Omental fat pad (tissue), 4 donors: ENCODE results near the gene CD19. TPM values are rescaled to one million over a fixed set of nuclear protein-coding genes. Genes with fewer than 3 reads are reported as not detected.
"Not testable (repeated sequence)": the region's sequence is repeated elsewhere in the genome, so short reads cannot be mapped to it uniquely, and the experiment has no call there.

Experiments used
- ATAC-seq: fragments of 150-250 bp; one replicate; pipeline ENCODE4 v1.9.1; 2016; ENCODE audit warnings: mild to moderate bottlenecking, moderate library complexity; ENCODE audit not compliant: low FRiP score
- DNase-seq: peaks from one replicate; pipeline ENCODE4 v3.0.0-alpha.2; 2019; ENCODE audit warnings: low spot score
- total RNA-seq, 4 donors: library from RNA; depleted of rRNA; stranded (reverse); fragments of >200 nt; gene quantifications; one replicate each; pipeline ENCODE4 v1.1.0, GENCODE V29; 2016
- TF ChIP-seq, protein P1 (sequence below), 3 donors: fragments of 450-650 bp; IDR thresholded peaks; one replicate each; pipeline ENCODE4 v1.5.1; 2016 to 2017; ENCODE audit warnings: antibody characterized with exemption in 3 of 3, mild to moderate bottlenecking in 3 of 3, moderate library complexity in 2 of 3

The CD19 gene
- total RNA-seq = under 1 TPM in 1 of 4 donors, not detected in 3; 0.46 TPM

DNA sequence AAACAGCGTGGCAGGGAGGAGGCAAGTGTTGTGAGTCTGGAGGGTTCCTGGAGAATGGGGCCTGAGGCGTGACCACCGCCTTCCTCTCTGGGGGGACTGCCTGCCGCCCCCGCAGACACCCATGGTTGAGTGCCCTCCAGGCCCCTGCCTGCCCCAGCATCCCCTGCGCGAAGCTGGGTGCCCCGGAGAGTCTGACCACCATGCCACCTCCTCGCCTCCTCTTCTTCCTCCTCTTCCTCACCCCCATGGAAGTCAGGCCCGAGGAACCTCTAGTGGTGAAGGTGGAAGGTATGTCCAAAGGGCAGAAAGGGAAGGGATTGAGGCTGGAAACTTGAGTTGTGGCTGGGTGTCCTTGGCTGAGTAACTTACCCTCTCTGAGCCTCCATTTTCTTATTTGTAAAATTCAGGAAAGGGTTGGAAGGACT is at the start of gene CD19:
Gene CD19 (plus strand): TSS at position 171 of the 425 bp plus-strand sequence. CDS start 30 bp downstream, at position 201.
- DNase-seq (no peak), ATAC-seq (no peak)
- TF ChIP-seq, protein P1, sequence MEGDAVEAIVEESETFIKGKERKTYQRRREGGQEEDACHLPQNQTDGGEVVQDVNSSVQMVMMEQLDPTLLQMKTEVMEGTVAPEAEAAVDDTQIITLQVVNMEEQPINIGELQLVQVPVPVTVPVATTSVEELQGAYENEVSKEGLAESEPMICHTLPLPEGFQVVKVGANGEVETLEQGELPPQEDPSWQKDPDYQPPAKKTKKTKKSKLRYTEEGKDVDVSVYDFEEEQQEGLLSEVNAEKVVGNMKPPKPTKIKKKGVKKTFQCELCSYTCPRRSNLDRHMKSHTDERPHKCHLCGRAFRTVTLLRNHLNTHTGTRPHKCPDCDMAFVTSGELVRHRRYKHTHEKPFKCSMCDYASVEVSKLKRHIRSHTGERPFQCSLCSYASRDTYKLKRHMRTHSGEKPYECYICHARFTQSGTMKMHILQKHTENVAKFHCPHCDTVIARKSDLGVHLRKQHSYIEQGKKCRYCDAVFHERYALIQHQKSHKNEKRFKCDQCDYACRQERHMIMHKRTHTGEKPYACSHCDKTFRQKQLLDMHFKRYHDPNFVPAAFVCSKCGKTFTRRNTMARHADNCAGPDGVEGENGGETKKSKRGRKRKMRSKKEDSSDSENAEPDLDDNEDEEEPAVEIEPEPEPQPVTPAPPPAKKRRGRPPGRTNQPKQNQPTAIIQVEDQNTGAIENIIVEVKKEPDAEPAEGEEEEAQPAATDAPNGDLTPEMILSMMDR (IDR thresholded peaks at IDR 0.05) = no peak

DNA sequence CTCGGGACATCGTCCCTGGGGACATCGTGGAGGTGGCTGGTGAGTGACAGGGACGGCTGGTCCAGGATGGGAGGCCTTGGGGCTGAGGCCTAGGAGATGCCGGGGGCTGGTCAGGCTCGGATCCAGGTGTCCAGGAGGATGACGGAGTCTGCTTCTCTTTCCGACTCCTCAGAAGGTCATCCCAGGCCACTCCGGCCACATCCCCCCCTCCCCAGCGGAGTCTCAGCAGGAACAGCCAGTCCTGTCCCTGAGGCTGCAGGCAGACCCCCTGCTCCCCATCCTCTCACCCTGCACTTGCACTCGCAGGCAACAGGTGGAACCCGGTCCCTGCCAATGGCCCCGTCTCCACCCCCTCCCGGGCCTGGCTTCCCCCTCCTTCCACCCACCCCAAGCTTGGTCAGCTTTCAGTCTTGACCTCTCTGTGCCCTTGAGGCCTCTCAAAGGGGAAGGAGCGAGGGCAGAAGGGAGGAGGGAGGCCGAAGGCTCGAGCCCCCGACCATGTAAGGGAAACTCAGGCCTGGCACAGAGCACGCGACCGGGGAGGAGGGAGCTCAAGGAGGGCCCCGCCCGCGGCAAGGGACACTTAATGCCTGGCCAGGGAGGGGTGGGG is 49.1 kb upstream of the CD19 start:
- TF ChIP-seq, protein P1 (IDR thresholded peaks at IDR 0.05) = no peak
- DNase-seq (no peak), ATAC-seq (no peak)

DNA sequence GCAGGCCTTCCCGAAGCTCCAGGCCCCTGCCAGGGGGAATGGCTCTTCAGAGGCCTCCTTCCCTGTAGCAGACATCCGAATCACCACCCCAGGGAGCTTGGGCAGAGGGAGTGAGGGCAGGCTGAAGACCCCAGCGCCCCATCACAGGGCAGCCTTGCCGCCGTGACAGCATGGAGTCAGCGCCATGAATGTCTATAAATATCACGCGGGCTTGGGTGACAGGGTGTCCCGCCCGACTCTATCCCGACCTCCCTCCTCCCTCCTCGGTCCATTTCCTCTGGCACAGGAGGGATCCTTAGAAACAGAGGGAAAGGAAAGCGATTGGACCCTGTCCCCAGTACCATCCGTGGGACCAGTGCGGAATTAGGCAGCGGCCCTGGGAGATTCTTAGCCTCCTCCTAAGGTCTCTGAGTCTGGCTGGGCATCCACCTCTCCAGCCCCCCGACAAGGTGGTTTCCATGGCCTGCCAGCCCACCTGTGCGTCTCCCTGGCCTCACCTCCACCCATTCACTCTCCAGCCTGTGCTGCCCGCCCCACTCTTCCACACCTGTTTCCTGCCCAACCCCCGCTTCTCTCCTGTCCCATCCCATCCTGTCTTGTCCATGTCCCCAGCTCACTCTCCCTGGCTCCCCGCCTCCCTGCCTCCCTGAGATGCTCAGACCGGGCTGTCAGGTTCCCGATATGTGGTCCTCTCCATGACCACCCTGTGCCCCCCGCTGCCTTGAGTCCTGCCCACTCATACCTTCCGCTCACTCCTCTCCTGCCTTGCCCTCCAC is 48.4 kb upstream of the CD19 start:
- TF ChIP-seq, protein P1 (IDR thresholded peaks at IDR 0.05) = no peak
- DNase-seq (no peak), ATAC-seq (no peak)

DNA sequence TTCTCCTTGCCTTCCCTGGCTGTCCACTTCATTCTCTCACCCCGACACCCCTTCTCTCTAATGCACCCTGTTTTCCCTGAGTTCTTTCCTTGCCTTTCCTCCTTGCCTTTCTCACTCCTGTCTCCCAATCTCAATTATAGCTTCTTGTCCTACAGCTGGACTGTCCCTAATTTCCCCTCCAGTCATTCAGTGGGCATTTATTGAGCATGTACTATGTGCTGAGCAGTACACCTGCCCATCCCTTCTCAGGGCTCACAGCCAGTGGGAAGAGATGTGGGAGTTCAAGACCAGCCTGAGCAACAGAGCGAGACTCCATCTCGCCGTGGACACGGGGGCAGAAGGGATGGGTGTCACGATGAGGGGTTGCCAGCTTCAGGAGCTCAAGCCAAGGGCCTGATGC is 47.7 kb upstream of the CD19 start:
- ATAC-seq (no peak), DNase-seq (no peak)
- TF ChIP-seq, protein P1 (IDR thresholded peaks at IDR 0.05) = no peak

DNA sequence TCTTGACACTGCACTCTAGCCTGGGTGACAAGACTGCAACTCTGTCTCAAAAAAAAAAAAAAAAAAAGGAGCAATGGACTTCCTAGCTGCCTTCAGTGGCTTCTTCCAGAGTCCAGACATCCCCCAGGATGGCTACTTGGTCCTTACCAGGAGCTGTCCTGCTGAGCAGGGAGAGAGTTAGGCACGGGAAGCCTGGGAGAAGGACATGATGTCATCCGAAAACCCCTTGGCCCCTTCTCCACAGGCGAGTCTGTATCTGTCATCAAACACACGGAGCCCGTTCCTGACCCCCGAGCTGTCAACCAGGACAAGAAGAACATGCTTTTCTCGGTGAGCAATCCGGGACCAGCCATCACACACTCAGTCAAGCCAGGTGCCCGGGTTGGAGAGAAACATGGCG is 44.8 kb upstream of the CD19 start:
- DNase-seq = no peak
- TF ChIP-seq, protein P1 (IDR thresholded peaks at IDR 0.05) = no peak
- ATAC-seq = no peak

DNA sequence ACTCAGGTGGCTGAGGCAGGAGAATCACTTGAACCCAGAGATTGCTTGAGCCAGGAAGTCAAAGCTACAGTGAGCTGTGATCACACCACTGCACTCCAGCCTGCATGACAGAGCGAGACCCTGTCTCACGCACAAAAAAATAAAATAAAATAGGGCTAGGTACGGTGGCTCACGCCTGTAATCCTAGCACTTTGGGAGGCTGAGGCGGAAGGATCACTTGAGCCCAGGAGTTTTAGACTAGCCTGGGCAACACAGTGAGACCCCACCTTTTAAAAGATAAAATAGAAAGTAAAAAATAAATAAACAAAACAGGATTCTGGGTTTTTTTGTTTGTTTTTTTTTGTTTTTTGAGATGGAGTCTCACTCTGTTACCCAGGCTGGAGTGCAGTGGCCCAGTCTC is 41.4 kb upstream of the CD19 start:
- DNase-seq, ATAC-seq: not testable (repeated sequence)

DNA sequence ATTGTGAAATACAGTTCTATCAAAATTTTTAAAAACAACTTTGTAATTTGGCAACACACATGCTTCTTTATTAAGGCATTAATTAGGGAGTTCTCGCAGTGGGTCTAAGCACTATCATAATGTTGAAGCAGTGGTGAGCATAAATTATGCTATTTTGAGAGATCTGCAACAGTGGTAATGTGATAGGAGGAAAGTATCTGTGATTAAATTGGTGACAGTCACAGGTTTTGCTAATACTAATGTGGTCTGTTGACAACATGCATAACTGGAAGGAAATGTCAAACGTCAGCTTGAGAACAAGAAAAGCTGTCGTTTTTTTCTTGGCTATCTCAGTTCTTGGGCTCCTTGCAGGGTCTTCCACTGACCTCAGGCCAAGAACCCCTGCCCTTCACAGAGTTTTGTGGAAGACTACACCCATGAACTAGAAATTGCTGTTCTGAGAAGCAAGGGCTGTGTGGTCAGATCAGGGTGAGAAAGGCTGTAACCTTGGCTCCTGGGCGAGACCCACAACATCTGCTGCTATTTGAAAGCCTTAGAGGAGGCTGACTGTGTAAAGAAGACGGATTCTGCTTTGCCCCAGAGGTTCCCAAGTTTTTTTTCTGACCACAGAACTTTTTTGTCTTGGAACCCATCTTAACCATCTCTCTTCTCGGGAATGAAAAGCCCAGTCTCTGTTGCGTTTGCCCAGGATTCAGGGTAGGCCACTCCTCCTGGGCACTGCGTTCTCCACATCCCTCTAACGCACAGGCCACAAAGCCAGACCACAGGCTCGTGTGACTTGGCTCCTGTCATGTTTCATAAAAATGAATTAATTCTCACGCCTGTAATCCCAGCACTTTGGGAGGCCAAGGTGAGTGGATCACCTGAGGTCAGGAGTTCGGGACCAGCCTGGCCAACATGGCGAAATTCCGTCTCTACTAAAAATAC is 39.5 kb upstream of the CD19 start:
- DNase-seq (no peak), ATAC-seq (no peak)
- TF ChIP-seq, protein P1 (IDR thresholded peaks at IDR 0.05) = no peak
